ENCODE results near the gene CRHR2. TPM values are rescaled to one million over a fixed set of nuclear protein-coding genes. Genes with fewer than 3 reads are reported as not detected.

Gene CRHR2
- total RNA-seq, 2 experiments from 2014 or later = not detected

DNA sequence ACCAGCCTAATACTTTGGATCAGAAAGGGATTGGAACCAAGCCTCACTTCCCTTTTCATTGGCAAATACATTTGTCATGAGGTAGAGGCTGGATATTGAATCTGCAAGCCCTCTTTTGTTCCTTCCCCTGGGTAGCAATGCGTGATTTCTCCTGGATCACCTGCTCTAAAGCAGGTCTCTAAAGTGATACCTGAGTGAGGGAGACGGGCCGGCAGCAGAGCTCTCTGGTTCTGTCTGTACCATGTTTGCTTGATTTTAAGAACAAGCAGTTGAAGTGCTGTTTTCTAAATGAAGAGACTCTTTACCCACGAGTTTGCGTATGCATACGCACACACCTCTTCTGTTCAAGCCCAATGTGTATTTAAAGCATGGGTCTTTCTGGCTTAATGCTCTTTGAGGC is 46.5 kb downstream of the CRHR2 start:
- no peaks in the 10 kb centered on the region for H3K9me3 Mint-ChIP-seq
- CTCF ChIA-PET = interaction anchor here (1.2 kb wide), 1 partner anchor 72 kb away, joined by 3 read pairs; no protein-coding TSS in a partner anchor
- H3K27me3 Mint-ChIP-seq = no peaks in the 10 kb centered on the region
- POLR2A ChIA-PET = no interaction called here
- H3K27ac Mint-ChIP-seq = no peak overlapping the region
- H3K36me3 Mint-ChIP-seq (ENCODE audit: low read depth) = peaks cover 50% of the 10 kb centered on the region
- H3K4me3 Mint-ChIP-seq = no peak overlapping the region
- H3K4me1 Mint-ChIP-seq = no peaks in the 10 kb centered on the region
- DNase-seq = no peak

DNA sequence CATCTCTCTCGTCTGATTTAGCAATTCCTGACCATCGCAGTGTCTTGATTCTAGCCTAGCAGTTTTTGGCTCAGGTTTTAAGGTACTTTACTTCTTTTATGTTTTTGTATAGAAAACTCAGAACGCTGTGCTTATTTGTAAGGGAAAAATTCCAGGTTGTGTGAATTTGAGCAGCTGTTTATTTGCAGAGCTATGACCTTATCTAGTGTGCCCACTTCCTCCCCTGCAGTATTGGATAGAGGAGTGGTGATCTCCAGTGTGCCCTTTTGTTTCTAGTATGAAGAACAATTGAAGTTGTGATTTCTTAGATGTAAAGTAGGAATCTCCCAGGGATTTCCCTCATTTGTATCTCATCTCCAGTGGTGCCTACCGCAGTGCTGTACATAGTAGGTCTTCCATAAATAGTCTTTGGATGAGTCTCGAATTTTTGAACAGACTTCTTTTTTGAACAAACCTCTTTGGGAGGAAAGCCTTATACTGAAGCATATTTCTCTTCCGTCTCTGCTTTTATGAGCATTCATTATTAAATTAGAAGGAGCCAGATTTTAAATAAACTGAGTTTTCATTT is 47.5 kb downstream of the CRHR2 start:
- ChIA-PET POLR2A (interaction anchor here (0.7 kb wide), 1 partner anchor 26 kb away, joined by 3 read pairs; no protein-coding TSS in a partner anchor), CTCF (interaction anchor here (1.2 kb wide), 1 partner anchor 71 kb away, joined by 3 read pairs; no protein-coding TSS in a partner anchor)
- Mint-ChIP-seq H3K4me1 (no peaks in the 10 kb centered on the region), H3K27ac (no peak overlapping the region), H3K9me3 (no peaks in the 10 kb centered on the region), H3K4me3 (no peak overlapping the region), H3K36me3 (ENCODE audit: low read depth) (peaks cover 55% of the 10 kb centered on the region), H3K27me3 (no peaks in the 10 kb centered on the region)
- DNase-seq = no peak

DNA sequence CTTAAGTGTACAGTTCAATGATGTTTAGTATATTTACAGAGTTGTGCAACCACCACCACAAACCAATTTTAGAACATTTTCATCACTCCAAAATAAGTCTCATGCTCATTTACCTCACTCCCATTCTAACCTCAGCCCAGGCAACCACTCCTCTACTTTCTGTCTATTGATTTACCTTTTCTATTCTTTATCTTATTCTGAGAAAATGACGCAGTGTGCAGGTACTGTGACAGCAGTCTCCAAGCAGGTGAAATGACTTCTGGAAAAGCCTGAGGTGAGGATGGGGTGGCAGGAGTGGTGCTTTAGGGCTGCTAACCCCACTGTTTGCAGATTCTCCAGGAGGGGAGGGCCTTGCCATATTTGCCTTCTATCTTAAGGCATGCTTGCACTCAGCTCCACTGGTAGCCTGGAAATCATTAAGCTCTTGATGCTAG is 48.0 kb downstream of the CRHR2 start:
- ChIA-PET POLR2A (no interaction called here), CTCF (no interaction called here)
- Mint-ChIP-seq H3K27me3 (no peaks in the 10 kb centered on the region), H3K9me3 (no peaks in the 10 kb centered on the region), H3K4me1 (no peaks in the 10 kb centered on the region), H3K36me3 (ENCODE audit: low read depth) (peaks cover 59% of the 10 kb centered on the region), H3K27ac (no peak overlapping the region), H3K4me3 (no peak overlapping the region)
- no peak for DNase-seq

DNA sequence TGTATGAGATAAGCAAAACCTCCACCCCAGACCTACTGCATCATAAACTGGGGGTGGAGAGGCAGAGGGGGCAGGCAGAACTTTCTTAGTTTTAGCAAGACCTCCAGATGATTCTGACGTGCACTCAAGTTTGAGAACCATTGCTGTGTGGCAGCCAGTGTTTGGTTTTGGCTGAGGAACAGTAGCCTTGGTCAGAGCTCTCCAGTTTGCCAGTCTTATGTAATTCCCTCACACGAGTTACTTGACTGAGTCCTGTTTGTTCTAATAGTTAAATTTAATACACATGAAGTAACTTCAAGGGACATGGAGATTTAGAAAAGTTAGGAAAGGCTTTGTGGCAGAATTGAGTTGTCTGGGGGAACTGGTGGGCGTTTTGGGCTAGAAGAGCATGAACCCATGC is 49.0 kb downstream of the CRHR2 start:
- Mint-ChIP-seq H3K36me3 (ENCODE audit: low read depth) (peaks cover 69% of the 10 kb centered on the region), H3K4me1 (peaks cover 2% of the 10 kb centered on the region), H3K9me3 (no peaks in the 10 kb centered on the region), H3K27ac (no peak overlapping the region), H3K4me3 (no peak overlapping the region), H3K27me3 (no peaks in the 10 kb centered on the region)
- POLR2A ChIA-PET = interaction anchor here (1.0 kb wide), 1 partner anchor 37 kb away, joined by 3 read pairs; no protein-coding TSS in a partner anchor
- CTCF ChIA-PET = no interaction called here
- DNase-seq = no peak

DNA sequence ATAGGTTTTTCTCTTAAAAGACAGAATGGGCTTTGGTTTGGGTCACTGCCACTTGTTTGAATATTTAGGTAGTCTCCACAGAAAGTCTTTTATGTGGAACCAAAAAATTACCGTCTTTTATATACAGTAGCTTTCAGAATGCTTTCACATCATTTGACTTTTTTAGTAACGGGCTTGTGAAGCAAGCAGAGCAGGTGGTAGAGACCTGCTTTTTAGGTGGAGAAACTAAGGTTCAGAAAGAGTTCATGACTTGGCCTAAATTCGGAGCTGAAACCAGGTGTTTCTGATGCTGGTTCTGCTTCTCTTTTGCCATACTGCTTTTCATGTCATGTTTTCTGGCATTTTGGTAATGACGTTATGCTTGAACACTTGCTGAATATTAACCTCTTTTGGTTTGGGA is 51.3 kb downstream of the CRHR2 start:
- Mint-ChIP-seq H3K9me3 (no peaks in the 10 kb centered on the region), H3K4me3 (no peak overlapping the region), H3K4me1 (peaks cover 17% of the 10 kb centered on the region), H3K27me3 (no peaks in the 10 kb centered on the region), H3K36me3 (ENCODE audit: low read depth) (peaks cover 78% of the 10 kb centered on the region), H3K27ac (no peak overlapping the region)
- no peak for DNase-seq
- CTCF ChIA-PET = no interaction called here
- POLR2A ChIA-PET = no interaction called here

DNA sequence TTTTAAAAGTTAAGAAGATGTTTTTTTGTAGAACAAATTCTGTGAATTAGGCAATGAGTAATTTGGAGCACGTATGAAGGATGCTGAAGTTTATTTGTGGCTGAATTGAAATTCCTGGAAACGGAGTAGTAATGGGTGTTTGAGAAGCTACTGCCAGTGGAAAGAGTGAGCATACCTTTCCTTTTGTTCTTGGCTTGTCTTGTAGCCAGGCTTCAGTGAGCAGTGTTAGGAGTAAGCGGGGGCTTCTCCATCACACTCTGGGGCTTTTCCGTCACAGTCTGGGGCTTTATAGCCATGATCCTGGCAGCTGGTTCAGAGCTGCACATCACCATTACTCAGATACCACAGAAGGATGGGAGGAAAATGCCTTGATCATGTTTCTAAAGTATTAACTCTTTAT is 55.2 kb downstream of the CRHR2 start:
- H3K4me1 Mint-ChIP-seq = peaks cover 38% of the 10 kb centered on the region
- no peak overlapping the region for H3K4me3 Mint-ChIP-seq
- peak overlapping the region; percentile 64 for H3K27ac Mint-ChIP-seq
- POLR2A ChIA-PET = interaction anchor here (0.7 to 1.7 kb wide), 4 partner anchors 9 to 119 kb away, joined by 3 to 5 read pairs (median 4); partner anchors contain the start of gene GARS1
- CTCF ChIA-PET = no interaction called here
- H3K27me3 Mint-ChIP-seq = no peaks in the 10 kb centered on the region
- peaks cover 75% of the 10 kb centered on the region for H3K36me3 Mint-ChIP-seq (ENCODE audit: low read depth)
- no peak for DNase-seq
- no peaks in the 10 kb centered on the region for H3K9me3 Mint-ChIP-seq

DNA sequence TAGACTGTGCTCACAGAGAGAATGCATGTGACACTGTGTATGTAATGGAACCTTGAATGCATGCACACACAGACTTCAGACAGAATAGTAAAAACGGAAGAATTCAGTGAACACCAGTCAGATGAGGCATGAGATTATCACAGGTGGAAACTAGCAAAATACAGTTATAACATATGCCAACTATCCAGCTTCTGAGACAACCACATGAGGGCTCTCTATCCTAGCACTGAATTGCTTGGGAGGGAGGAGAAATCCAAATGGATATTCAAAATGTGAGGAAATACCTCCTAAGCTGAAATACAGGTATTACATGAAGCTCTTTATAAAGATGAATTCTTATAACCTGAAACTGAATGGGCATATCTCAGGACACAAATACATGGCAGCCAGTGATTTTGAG is 57.0 kb downstream of the CRHR2 start:
- no peak for DNase-seq
- Mint-ChIP-seq H3K27me3 (no peaks in the 10 kb centered on the region), H3K9me3 (no peaks in the 10 kb centered on the region), H3K27ac (no peak overlapping the region), H3K36me3 (ENCODE audit: low read depth) (peaks cover 75% of the 10 kb centered on the region), H3K4me3 (no peak overlapping the region), H3K4me1 (peaks cover 39% of the 10 kb centered on the region)
- ChIA-PET POLR2A (no interaction called here), CTCF (interaction anchor here (0.7 kb wide), 1 partner anchor 10 kb away, joined by 3 read pairs; no protein-coding TSS in a partner anchor)

DNA sequence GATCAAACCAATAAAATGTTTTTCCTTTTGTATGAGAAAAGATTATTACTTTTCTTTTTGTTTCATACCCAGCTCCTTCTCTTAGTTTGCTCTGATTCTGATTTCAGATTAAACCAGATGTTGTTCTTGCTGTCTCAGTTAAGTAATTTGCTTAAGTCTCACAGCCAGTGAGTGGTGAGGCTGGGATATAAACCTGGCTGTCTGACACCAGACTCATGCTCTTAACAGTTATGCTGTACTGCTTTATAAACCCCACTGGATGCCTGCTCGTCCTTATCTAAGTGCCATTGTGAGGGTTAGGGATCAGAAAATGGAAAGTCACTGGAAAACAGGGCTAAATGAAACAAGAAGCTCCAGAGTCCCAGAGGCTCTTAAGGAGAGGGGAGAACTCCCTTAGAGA is 63.3 kb downstream of the CRHR2 start:
- Mint-ChIP-seq H3K27me3 (no peaks in the 10 kb centered on the region), H3K9me3 (no peaks in the 10 kb centered on the region), H3K36me3 (ENCODE audit: low read depth) (peaks cover 80% of the 10 kb centered on the region), H3K27ac (no peak overlapping the region), H3K4me3 (no peak overlapping the region), H3K4me1 (peaks cover 12% of the 10 kb centered on the region)
- POLR2A ChIA-PET = interaction anchor here (1.0 to 2.8 kb wide), 4 partner anchors 9 to 25 kb away, joined by 3 to 12 read pairs (median 3); no protein-coding TSS in a partner anchor
- no peak for DNase-seq
- CTCF ChIA-PET = interaction anchor here (2.3 kb wide), 1 partner anchor 121 kb away, joined by 8 read pairs; no protein-coding TSS in a partner anchor

DNA sequence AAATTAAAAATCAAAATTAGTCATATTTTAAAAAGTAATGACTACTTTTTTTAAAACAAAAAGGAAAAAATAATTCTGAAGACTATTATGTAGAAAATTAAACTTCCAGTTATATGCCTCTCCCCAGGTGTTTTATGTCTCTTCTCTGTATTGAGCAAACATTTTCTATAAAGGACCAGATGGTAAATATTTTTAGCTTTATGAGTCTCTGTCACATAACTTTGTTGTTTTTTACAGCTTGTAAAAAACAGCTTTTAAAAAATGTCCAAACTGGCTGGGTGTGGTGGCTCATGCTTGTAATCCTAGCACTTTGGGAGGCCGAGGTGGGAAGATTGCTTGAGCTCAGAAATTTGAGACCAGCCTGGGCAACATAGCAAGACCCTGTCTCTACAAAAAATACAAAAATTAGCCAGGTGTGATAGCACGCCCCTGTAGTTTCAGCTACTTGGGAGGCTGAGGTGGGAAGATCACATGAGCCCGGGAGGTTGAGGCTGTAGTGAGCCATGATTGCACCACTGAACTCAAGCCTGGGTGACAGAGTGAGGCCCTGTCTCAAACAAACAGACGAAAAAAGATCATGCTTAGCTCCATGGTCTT is 64.1 kb downstream of the CRHR2 start:
- H3K4me1 Mint-ChIP-seq = peaks cover 15% of the 10 kb centered on the region
- ChIA-PET POLR2A (interaction anchor here (1.0 to 2.8 kb wide), 3 partner anchors 9 to 12 kb away, joined by 3 to 12 read pairs (median 3); no protein-coding TSS in a partner anchor), CTCF (interaction anchor here (2.3 kb wide), 1 partner anchor 122 kb away, joined by 8 read pairs; no protein-coding TSS in a partner anchor)
- H3K27me3 Mint-ChIP-seq = no peaks in the 10 kb centered on the region
- H3K4me3 Mint-ChIP-seq = no peak overlapping the region
- no peak overlapping the region for H3K27ac Mint-ChIP-seq
- peaks cover 80% of the 10 kb centered on the region for H3K36me3 Mint-ChIP-seq (ENCODE audit: low read depth)
- no peaks in the 10 kb centered on the region for H3K9me3 Mint-ChIP-seq
- DNase-seq = no peak

DNA sequence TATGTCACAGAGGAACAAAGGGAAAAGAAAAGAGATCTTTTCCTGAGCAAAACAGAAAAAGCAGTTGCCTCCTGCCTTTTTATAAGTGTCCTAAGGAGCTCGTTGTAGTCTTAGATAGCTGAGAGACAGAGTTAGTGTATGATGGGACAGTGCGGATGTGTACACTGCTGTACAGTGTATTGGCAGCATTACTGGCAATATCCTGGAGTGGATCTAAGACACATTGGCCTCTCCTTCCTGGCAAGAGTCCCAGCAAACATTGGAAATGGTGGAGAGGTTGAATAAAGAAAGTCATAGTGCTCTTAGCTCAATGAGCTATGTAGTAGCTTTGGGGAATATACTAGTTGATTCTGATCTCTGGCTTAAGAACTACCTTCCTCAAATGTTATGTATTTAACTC is 64.9 kb downstream of the CRHR2 start:
- Mint-ChIP-seq H3K27me3 (no peaks in the 10 kb centered on the region), H3K36me3 (ENCODE audit: low read depth) (peaks cover 82% of the 10 kb centered on the region), H3K27ac (no peak overlapping the region), H3K4me3 (no peak overlapping the region), H3K9me3 (no peaks in the 10 kb centered on the region), H3K4me1 (peaks cover 24% of the 10 kb centered on the region)
- DNase-seq = no peak
- POLR2A ChIA-PET = interaction anchor here (2.8 kb wide), 1 partner anchor 8 kb away, joined by 12 read pairs; no protein-coding TSS in a partner anchor
- CTCF ChIA-PET = no interaction called here

DNA sequence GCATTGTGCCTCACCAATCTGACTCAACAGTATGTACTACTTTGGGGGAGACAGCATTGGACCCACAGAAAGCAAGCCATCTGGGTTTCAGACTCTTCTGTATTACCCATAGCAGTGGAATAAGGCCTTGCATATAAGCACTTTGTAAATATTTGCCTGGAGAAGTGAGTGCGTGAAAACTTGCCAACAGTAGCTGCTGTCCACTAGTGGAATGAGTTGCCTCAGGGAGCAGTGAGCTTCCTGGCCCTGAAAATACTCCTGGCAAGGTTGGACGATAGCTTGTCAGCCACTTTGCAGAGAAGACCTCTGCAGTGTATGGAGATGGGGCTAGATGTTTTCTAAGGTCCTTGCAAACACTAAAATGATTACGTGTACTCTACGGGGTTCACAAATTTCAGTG is 65.9 kb downstream of the CRHR2 start:
- no peaks in the 10 kb centered on the region for H3K27me3 Mint-ChIP-seq
- no peak overlapping the region for H3K27ac Mint-ChIP-seq
- peaks cover 26% of the 10 kb centered on the region for H3K4me1 Mint-ChIP-seq
- peaks cover 80% of the 10 kb centered on the region for H3K36me3 Mint-ChIP-seq (ENCODE audit: low read depth)
- CTCF ChIA-PET = no interaction called here
- DNase-seq = no peak
- no peaks in the 10 kb centered on the region for H3K9me3 Mint-ChIP-seq
- no peak overlapping the region for H3K4me3 Mint-ChIP-seq
- POLR2A ChIA-PET = no interaction called here

DNA sequence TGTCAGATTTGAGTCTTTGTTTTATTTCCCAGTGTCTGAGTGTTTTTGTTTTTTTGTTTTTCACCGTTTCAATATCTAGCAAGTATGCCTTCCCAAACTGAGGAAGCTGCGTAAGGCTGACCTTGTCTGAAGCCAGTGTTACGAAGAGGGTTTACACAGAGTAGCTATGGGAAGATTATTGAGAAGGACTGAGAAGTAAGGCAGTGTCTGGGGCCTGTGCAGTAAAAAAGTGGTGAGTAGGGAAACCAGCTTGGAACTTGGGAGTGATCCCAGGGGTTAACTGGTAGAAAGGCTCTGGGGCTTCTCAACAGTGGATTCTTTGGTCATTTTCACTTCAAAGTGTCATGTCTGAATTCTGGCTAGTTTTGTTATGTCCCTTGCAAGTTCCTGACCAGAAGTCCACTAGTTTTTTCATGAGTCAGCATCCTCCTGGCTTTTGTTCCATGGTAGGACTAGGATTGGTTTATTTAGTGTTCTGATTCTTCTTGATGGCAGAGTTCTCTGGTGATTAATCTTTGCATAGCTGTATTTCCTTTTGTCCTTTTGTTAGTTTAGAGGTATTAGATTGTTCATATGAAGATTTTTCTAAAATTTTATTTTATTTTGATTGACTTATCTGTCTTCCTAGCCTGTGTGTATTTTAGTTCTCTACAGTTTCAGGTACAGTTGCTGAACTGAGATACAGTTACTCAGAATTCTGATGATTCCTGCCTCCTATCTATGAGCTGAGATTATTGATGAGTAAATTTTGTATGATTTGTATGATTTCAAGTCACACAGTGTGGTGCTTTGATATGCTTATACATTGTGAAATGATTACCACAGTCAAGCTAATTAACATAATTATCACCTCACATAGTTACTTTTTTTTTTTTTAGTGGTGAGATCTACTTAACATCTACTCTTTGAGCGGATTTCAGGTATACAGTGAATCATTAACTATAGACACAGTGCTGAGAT is 68.6 kb downstream of the CRHR2 start:
- Mint-ChIP-seq H3K27me3 (no peaks in the 10 kb centered on the region), H3K36me3 (ENCODE audit: low read depth) (peaks cover 89% of the 10 kb centered on the region), H3K4me1 (peaks cover 37% of the 10 kb centered on the region), H3K27ac (peak overlapping the region; percentile 8), H3K4me3 (no peak overlapping the region), H3K9me3 (no peaks in the 10 kb centered on the region)
- ChIA-PET CTCF (interaction anchor here (2.0 kb wide), 1 partner anchor 126 kb away, joined by 7 read pairs; no protein-coding TSS in a partner anchor), POLR2A (interaction anchor here (1.6 to 4.0 kb wide), 2 partner anchors 16 to 20 kb away, joined by 3 to 20 read pairs; partner anchors contain the start of gene GARS1)
- no peak for DNase-seq

Measured in activated CD4-positive, alpha-beta memory T cell treated with anti-CD3 and anti-CD28 coated beads, Interleukin-2, amount 10 ng/mL, durations not matched to agents 7 days and 5 days (primary cell).